ENCODE measurements around the gene MLLT3. TPM values are rescaled to one million over a fixed set of nuclear protein-coding genes. Genes with fewer than 3 reads are reported as not detected.

MLLT3 gene
- total RNA-seq, 1 experiment from 2014 or later: 7.0 TPM

DNA sequence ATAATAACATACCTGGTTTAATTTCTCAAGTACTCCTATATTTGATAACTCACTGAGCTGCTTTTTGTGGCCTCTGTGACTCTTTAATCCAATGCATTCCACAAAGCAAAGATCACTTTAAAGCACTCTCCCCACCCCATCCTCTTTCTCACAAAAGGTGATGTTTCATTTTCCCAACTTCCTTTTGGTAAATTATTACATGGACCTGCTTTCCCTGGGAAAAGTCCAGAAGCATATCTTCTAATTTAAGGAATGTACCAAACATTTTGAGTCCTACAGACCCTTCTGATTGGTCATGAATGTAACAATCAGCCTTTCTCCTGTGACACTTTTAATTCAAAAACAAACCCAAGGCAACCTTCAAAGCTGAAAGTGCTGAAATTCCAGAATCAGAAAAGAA is 71.1 kb downstream of the MLLT3 start:
- peaks cover 27% of the 10 kb centered on the region for H3K4me1 Mint-ChIP-seq
- ChIA-PET CTCF (interaction anchor here (2.6 kb wide), 1 partner anchor 26 kb away, joined by 9 read pairs; no protein-coding TSS in a partner anchor), POLR2A (no interaction called here)
- no peak for ATAC-seq
- H3K27me3 Mint-ChIP-seq (ENCODE audit: low read depth): no peaks in the 10 kb centered on the region
- no peak for DNase-seq (ENCODE audit: low spot score)
- TF ChIP-seq ESRRA (CRISPR knock-in tag; IDR thresholded peaks at IDR 0.05; ENCODE audit: borderline replicate concordance) (no peak), RORB (CRISPR knock-in tag; IDR thresholded peaks at IDR 0.05) (no peak), GRHL2 (CRISPR knock-in tag; IDR thresholded peaks at IDR 0.05; ENCODE audit: insufficient replicate concordance, severe bottlenecking) (no peak), FOXP1 (CRISPR knock-in tag; IDR thresholded peaks at IDR 0.05; ENCODE audit: borderline replicate concordance) (no peak), ZNF423 (CRISPR knock-in tag; IDR thresholded peaks at IDR 0.05) (no peak), ZNF317 (CRISPR knock-in tag; IDR thresholded peaks at IDR 0.05; ENCODE audit: borderline replicate concordance, low read depth) (no peak), GTF2I (CRISPR knock-in tag; conservative IDR thresholded peaks at IDR 0.05) (no peak)
- TF ChIP-seq, protein P1, sequence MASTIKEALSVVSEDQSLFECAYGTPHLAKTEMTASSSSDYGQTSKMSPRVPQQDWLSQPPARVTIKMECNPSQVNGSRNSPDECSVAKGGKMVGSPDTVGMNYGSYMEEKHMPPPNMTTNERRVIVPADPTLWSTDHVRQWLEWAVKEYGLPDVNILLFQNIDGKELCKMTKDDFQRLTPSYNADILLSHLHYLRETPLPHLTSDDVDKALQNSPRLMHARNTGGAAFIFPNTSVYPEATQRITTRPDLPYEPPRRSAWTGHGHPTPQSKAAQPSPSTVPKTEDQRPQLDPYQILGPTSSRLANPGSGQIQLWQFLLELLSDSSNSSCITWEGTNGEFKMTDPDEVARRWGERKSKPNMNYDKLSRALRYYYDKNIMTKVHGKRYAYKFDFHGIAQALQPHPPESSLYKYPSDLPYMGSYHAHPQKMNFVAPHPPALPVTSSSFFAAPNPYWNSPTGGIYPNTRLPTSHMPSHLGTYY (CRISPR knock-in tag; IDR thresholded peaks at IDR 0.05): no peak
- TF ChIP-seq, protein P2, sequence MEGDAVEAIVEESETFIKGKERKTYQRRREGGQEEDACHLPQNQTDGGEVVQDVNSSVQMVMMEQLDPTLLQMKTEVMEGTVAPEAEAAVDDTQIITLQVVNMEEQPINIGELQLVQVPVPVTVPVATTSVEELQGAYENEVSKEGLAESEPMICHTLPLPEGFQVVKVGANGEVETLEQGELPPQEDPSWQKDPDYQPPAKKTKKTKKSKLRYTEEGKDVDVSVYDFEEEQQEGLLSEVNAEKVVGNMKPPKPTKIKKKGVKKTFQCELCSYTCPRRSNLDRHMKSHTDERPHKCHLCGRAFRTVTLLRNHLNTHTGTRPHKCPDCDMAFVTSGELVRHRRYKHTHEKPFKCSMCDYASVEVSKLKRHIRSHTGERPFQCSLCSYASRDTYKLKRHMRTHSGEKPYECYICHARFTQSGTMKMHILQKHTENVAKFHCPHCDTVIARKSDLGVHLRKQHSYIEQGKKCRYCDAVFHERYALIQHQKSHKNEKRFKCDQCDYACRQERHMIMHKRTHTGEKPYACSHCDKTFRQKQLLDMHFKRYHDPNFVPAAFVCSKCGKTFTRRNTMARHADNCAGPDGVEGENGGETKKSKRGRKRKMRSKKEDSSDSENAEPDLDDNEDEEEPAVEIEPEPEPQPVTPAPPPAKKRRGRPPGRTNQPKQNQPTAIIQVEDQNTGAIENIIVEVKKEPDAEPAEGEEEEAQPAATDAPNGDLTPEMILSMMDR (IDR thresholded peaks at IDR 0.05): no peak
- TF ChIP-seq, protein P3, sequence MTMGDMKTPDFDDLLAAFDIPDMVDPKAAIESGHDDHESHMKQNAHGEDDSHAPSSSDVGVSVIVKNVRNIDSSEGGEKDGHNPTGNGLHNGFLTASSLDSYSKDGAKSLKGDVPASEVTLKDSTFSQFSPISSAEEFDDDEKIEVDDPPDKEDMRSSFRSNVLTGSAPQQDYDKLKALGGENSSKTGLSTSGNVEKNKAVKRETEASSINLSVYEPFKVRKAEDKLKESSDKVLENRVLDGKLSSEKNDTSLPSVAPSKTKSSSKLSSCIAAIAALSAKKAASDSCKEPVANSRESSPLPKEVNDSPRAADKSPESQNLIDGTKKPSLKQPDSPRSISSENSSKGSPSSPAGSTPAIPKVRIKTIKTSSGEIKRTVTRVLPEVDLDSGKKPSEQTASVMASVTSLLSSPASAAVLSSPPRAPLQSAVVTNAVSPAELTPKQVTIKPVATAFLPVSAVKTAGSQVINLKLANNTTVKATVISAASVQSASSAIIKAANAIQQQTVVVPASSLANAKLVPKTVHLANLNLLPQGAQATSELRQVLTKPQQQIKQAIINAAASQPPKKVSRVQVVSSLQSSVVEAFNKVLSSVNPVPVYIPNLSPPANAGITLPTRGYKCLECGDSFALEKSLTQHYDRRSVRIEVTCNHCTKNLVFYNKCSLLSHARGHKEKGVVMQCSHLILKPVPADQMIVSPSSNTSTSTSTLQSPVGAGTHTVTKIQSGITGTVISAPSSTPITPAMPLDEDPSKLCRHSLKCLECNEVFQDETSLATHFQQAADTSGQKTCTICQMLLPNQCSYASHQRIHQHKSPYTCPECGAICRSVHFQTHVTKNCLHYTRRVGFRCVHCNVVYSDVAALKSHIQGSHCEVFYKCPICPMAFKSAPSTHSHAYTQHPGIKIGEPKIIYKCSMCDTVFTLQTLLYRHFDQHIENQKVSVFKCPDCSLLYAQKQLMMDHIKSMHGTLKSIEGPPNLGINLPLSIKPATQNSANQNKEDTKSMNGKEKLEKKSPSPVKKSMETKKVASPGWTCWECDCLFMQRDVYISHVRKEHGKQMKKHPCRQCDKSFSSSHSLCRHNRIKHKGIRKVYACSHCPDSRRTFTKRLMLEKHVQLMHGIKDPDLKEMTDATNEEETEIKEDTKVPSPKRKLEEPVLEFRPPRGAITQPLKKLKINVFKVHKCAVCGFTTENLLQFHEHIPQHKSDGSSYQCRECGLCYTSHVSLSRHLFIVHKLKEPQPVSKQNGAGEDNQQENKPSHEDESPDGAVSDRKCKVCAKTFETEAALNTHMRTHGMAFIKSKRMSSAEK (CRISPR knock-in tag; IDR thresholded peaks at IDR 0.05; ENCODE audit: borderline replicate concordance): no peak
- no peak overlapping the region for H3K4me3 Mint-ChIP-seq
- H3K27ac Mint-ChIP-seq: peak overlapping the region; percentile 57
- H3K36me3 Mint-ChIP-seq: no peaks in the 10 kb centered on the region
- H3K9me3 Mint-ChIP-seq: no peaks in the 10 kb centered on the region

DNA sequence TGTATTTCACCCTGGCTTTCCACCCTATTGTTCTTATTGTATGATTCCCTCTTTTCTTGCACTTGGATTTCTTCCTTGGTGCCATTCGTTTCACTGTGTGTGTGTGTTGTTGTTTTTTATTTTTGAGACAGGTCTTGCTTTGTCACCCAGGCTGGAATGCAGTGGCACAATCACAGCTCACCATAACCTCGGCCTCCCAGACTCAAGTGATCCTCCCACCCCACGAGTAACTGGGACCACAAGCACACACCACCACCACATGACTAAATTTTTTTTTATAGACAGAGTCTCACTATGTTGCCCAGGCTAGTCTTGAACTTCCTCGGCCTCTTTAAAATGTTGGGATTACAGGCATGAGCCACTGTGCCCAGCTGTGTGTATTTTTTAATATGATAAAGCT is 72.0 kb downstream of the MLLT3 start:
- H3K4me1 Mint-ChIP-seq: peaks cover 27% of the 10 kb centered on the region
- no peaks in the 10 kb centered on the region for H3K27me3 Mint-ChIP-seq (ENCODE audit: low read depth)
- no peak overlapping the region for H3K4me3 Mint-ChIP-seq
- H3K36me3 Mint-ChIP-seq: no peaks in the 10 kb centered on the region
- no peaks in the 10 kb centered on the region for H3K9me3 Mint-ChIP-seq
- H3K27ac Mint-ChIP-seq: no peak overlapping the region
- ChIA-PET CTCF (no interaction called here), POLR2A (no interaction called here)
- DNase-seq (ENCODE audit: low spot score) (no peak), ATAC-seq (no peak)
- no peak for TF ChIP-seq RORB (CRISPR knock-in tag; IDR thresholded peaks at IDR 0.05)
- TF ChIP-seq TCF7 (CRISPR knock-in tag; IDR thresholded peaks at IDR 0.05; ENCODE audit: low read depth): no peak
- no peak for TF ChIP-seq FOXJ3 (CRISPR knock-in tag; IDR thresholded peaks at IDR 0.05; ENCODE audit: borderline replicate concordance)
- TF ChIP-seq SMAD4 (CRISPR knock-in tag; IDR thresholded peaks at IDR 0.05): no peak
- TF ChIP-seq, protein P4, sequence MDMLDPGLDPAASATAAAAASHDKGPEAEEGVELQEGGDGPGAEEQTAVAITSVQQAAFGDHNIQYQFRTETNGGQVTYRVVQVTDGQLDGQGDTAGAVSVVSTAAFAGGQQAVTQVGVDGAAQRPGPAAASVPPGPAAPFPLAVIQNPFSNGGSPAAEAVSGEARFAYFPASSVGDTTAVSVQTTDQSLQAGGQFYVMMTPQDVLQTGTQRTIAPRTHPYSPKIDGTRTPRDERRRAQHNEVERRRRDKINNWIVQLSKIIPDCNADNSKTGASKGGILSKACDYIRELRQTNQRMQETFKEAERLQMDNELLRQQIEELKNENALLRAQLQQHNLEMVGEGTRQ (CRISPR knock-in tag; IDR thresholded peaks at IDR 0.05): no peak
- TF ChIP-seq FOXP1 (CRISPR knock-in tag; IDR thresholded peaks at IDR 0.05; ENCODE audit: borderline replicate concordance): no peak
- no peak for TF ChIP-seq NFATC4 (CRISPR knock-in tag; IDR thresholded peaks at IDR 0.05)
- no peak for TF ChIP-seq NR2C2 (CRISPR knock-in tag; IDR thresholded peaks at IDR 0.05)
- TF ChIP-seq SOX15 (CRISPR knock-in tag; IDR thresholded peaks at IDR 0.05): no peak
- no peak for TF ChIP-seq CBFB (CRISPR knock-in tag; IDR thresholded peaks at IDR 0.05; ENCODE audit: low read depth)
- TF ChIP-seq, protein P5, sequence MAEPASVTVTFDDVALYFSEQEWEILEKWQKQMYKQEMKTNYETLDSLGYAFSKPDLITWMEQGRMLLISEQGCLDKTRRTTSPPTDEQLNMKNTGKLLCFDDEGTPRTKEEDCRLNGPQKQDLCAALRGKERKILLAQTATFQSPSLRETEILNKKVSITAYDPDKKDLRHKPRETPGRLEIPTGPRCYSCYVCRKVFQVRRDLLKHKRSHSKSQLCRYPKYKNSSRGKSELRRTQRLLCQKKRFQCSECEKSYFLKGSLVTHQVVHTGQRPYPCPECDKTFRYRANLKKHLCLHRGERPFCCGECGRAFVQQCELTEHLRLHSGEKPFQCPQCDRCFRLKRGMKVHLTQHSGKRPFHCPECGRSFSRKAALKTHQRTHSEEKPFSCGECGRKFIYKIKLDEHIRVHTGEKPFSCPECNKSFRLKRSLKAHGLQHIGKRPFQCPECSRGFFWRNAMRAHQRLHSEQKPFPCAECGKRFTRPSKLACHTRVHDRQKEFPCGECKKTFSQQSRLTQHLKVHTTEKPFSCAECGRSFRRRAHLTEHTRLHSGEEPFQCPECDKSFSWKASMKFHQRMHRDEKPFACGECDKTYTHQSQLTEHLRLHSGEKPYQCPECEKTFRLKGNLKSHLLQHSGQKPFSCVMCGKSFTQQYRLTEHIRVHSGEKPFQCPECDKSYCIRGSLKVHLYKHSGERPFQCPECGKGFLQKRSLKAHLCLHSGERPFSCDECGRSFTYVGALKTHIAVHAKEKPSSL (CRISPR knock-in tag; conservative IDR thresholded peaks at IDR 0.05): no peak
- TF ChIP-seq TEAD1 (CRISPR knock-in tag; IDR thresholded peaks at IDR 0.05): no peak
- TF ChIP-seq, protein P6, sequence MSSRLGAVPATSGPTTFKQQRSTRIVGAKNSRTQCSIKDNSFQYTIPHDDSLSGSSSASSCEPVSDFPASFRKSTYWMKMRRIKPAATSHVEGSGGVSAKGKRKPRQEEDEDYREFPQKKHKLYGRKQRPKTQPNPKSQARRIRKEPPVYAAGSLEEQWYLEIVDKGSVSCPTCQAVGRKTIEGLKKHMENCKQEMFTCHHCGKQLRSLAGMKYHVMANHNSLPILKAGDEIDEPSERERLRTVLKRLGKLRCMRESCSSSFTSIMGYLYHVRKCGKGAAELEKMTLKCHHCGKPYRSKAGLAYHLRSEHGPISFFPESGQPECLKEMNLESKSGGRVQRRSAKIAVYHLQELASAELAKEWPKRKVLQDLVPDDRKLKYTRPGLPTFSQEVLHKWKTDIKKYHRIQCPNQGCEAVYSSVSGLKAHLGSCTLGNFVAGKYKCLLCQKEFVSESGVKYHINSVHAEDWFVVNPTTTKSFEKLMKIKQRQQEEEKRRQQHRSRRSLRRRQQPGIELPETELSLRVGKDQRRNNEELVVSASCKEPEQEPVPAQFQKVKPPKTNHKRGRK (CRISPR knock-in tag; IDR thresholded peaks at IDR 0.05; ENCODE audit: borderline replicate concordance): no peak
- TF ChIP-seq NR3C1 (CRISPR knock-in tag; conservative IDR thresholded peaks at IDR 0.05; ENCODE audit: low read depth): no peak
